ENCODE data around the gene TAMM41.
A peak's percentile ranks its signal among the peaks of the same experiment; 100 is the strongest.

TAMM41 gene

GRCh38 chr3:11832981-11833905 lies 13.4 kb downstream of the TAMM41 start:
- Histone ChIP-seq H3K27me3 (replicated peaks) (no peaks in the 10 kb centered on the region), H3K27ac (no peak overlapping the region), H3K36me3 (replicated peaks) (peaks cover 32% of the 10 kb centered on the region), H3K4me3 (ENCODE audit: low read depth, low read length) (no peak overlapping the region)
- peak; percentile 24 for DNase-seq
- in situ Hi-C loops (cut with HindIII; ENCODE audit: low pct_ligation_motif_present, low sequenced_read_pairs): no loop called here
- no peak for TF ChIP-seq CTCF (IDR thresholded peaks at IDR 0.05; ENCODE audit: low read depth, low read length, missing control alignments)

- Histone ChIP-seq H3K36me3 (replicated peaks) (peaks cover 34% of the 10 kb centered on the region), H3K27me3 (replicated peaks) (no peaks in the 10 kb centered on the region), H3K4me3 (ENCODE audit: low read depth, low read length) (no peak overlapping the region), H3K27ac (no peak overlapping the region)
- in situ Hi-C loops (cut with HindIII; ENCODE audit: low pct_ligation_motif_present, low sequenced_read_pairs): no loop called here
- DNase-seq: no peak
- no peak for TF ChIP-seq CTCF (IDR thresholded peaks at IDR 0.05; ENCODE audit: low read depth, low read length, missing control alignments)
Observed at GRCh38 chr3:11829416-11829815, 17.3 kb downstream of the TAMM41 start.

- peak; percentile 22 for DNase-seq
Observed at GRCh38 chr3:11826628-11827265, 19.9 kb downstream of the TAMM41 start.

GRCh38 chr3:11825301-11825700 lies 21.4 kb downstream of the TAMM41 start:
- Histone ChIP-seq H3K27ac (no peak overlapping the region), H3K36me3 (replicated peaks) (peaks cover 30% of the 10 kb centered on the region), H3K27me3 (replicated peaks) (no peaks in the 10 kb centered on the region), H3K4me3 (ENCODE audit: low read depth, low read length) (no peak overlapping the region)
- DNase-seq: no peak
- no peak for TF ChIP-seq CTCF (IDR thresholded peaks at IDR 0.05; ENCODE audit: low read depth, low read length, missing control alignments)
- in situ Hi-C loops (cut with HindIII; ENCODE audit: low pct_ligation_motif_present, low sequenced_read_pairs): no loop called here

More at GRCh38 chr3:11826628-11827265, 19.9 kb downstream of the TAMM41 start:
- TF ChIP-seq CTCF (IDR thresholded peaks at IDR 0.05; ENCODE audit: low read depth, low read length, missing control alignments): no peak
- Histone ChIP-seq H3K4me3 (ENCODE audit: low read depth, low read length) (no peak overlapping the region), H3K27me3 (replicated peaks) (no peaks in the 10 kb centered on the region), H3K36me3 (replicated peaks) (peaks cover 31% of the 10 kb centered on the region), H3K27ac (no peak overlapping the region)
- in situ Hi-C loops (cut with HindIII; ENCODE audit: low pct_ligation_motif_present, low sequenced_read_pairs): no loop called here

GRCh38 chr3:11820531-11821041 lies 26.1 kb downstream of the TAMM41 start:
- peak; percentile 12 for DNase-seq

More at GRCh38 chr3:11820531-11821041, 26.1 kb downstream of the TAMM41 start:
- peak; percentile 40 for TF ChIP-seq CTCF (IDR thresholded peaks at IDR 0.05; ENCODE audit: low read depth, low read length, missing control alignments)
- Histone ChIP-seq H3K4me3 (ENCODE audit: low read depth, low read length) (no peak overlapping the region), H3K27me3 (replicated peaks) (no peaks in the 10 kb centered on the region), H3K36me3 (replicated peaks) (peaks cover 10% of the 10 kb centered on the region), H3K27ac (no peak overlapping the region)
- in situ Hi-C loops (cut with HindIII; ENCODE audit: low pct_ligation_motif_present, low sequenced_read_pairs): no loop called here

Measured in brain microvascular endothelial cell (primary cell).